Endothelial cell of umbilical vein (primary cell): ENCODE data around the gene GIMAP8. TPM values are rescaled to one million over a fixed set of nuclear protein-coding genes. Genes with fewer than 3 reads are reported as not detected.

ENCODE experiments used
- BruUV-seq: library from RNA; stranded (reverse); fragments of 400-500 nt; replicated peaks from 2 replicates; lab custom pipeline; 2021; lab: Mats Ljungman, UMichigan
- CTCF ChIA-PET: fragments of 300-600, 350-600 bp; sonication (Branson Sonifier 250); formaldehyde crosslinking; loops from one replicate; lab custom pipeline; 2021; ENCODE audit warnings: antibody characterized with exemption, inconsistent platforms; lab: Charles Lee
- POLR2A ChIA-PET: fragments of 300-600, 350-600 bp; sonication (Branson Sonifier 250); formaldehyde crosslinking; loops from one replicate; lab custom pipeline; 2021; ENCODE audit warnings: antibody characterized with exemption, inconsistent platforms; lab: Charles Lee
- DNase-seq: peaks from one replicate; pipeline ENCODE4 v3.0.0-alpha.2; 2011; ENCODE audit warnings: low read depth, low spot score
- FAIRE-seq: peaks from 2 replicates; lab custom pipeline; 2011; peaks lifted over from hg19 to GRCh38; lab: Jason Lieb, UNC
- H2AFZ ChIP-seq: 2 replicates; pipeline ENCODE4 v1.6.0; 2012; ENCODE audit warnings: low read depth, low read length, control low read depth, inconsistent platforms
- H3K27ac ChIP-seq: 2 replicates; pipeline ENCODE4 v1.5.1; 2011; ENCODE audit warnings: low read depth, mild to moderate bottlenecking, control low read depth, low read length, moderate library complexity; ENCODE audit not compliant: insufficient read depth
- H3K27me3 ChIP-seq, 2 experiments: 2 replicates each; pipeline versions ENCODE4 v1.6.0 to v1.6.1; 2011; ENCODE audit warnings: low read length in 2 of 2, mixed read lengths in 1 of 2; ENCODE audit not compliant: control insufficient read depth in 2 of 2, insufficient read depth in 2 of 2
- H3K36me3 ChIP-seq, 2 experiments: 2 replicates in 1 of 2; 3 replicates in 1 of 2; pipeline ENCODE4 v1.5.1; 2011; ENCODE audit warnings: low read length in 2 of 2, mild to moderate bottlenecking in 1 of 2, moderate library complexity in 1 of 2; ENCODE audit not compliant: control insufficient read depth in 2 of 2, insufficient read depth in 2 of 2; ENCODE audit errors: extremely low read depth in 1 of 2
- H3K4me1 ChIP-seq: 3 replicates; pipeline ENCODE4 v1.5.1; 2011; ENCODE audit warnings: mild to moderate bottlenecking, low read length; ENCODE audit not compliant: control insufficient read depth, insufficient read depth; ENCODE audit errors: extremely low read depth
- H3K4me2 ChIP-seq: 2 replicates; pipeline ENCODE4 v1.6.1; 2011; ENCODE audit warnings: low read length, control low read depth, mixed read lengths; ENCODE audit not compliant: insufficient read depth
- H3K4me3 ChIP-seq, 3 experiments: fragments of 200-600 bp in 1 of 3; sonication (generic), shearing (Covaris generic) in 1 of 3; replicated peaks in 1 of 3; 2 replicates each; pipeline ENCODE4 v1.5.1; 2011 to 2016; ENCODE audit warnings: control low read depth in 3 of 3, low read length in 3 of 3, mild to moderate bottlenecking in 2 of 3, inconsistent platforms in 1 of 3, low read depth in 1 of 3, moderate library complexity in 1 of 3; ENCODE audit not compliant: insufficient read depth in 1 of 3
- H3K79me2 ChIP-seq: 2 replicates; pipeline ENCODE4 v1.6.0; 2012; ENCODE audit warnings: low read length, inconsistent platforms; ENCODE audit not compliant: control insufficient read depth, insufficient read depth
- H3K9ac ChIP-seq: replicated peaks from 2 replicates; pipeline ENCODE3; 2011; ENCODE audit warnings: low read length, control low read depth; ENCODE audit not compliant: insufficient read depth; ENCODE audit errors: extremely low read depth
- H3K9me1 ChIP-seq: replicated peaks from 3 replicates; pipeline ENCODE4 v1.6.0; 2011; ENCODE audit warnings: mild to moderate bottlenecking, low read length; ENCODE audit not compliant: control insufficient read depth, insufficient read depth; ENCODE audit errors: extremely low read depth
- H3K9me3 ChIP-seq: replicated peaks from 2 replicates; pipeline ENCODE4 v1.5.1; 2012; ENCODE audit warnings: low read length, inconsistent platforms; ENCODE audit not compliant: control insufficient read depth, insufficient read depth
- H4K20me1 ChIP-seq: replicated peaks from 2 replicates; pipeline ENCODE3; 2011; ENCODE audit warnings: mild to moderate bottlenecking, low read length; ENCODE audit not compliant: control insufficient read depth, insufficient read depth; ENCODE audit errors: extremely low read depth
- CTCF ChIP-seq, 2 donors: IDR thresholded peaks; 1 replicate in 1 of 2; 2 replicates in 1 of 2; pipeline ENCODE4 v1.5.1; 2011; ENCODE audit warnings: low read length in 2 of 2, mild to moderate bottlenecking in 2 of 2, moderate library complexity in 2 of 2, control low read depth in 1 of 2, inconsistent platforms in 1 of 2, low read depth in 1 of 2; ENCODE audit not compliant: insufficient read depth in 1 of 2; ENCODE audit errors: extremely low read depth in 1 of 2
- EZH2 ChIP-seq: IDR thresholded peaks from 2 replicates; pipeline ENCODE4 v1.6.1; 2012; ENCODE audit warnings: borderline replicate concordance, low read depth, mild to moderate bottlenecking, moderate library complexity, low read length, inconsistent platforms; ENCODE audit not compliant: severe bottlenecking
- FOS ChIP-seq: IDR thresholded peaks from 2 replicates; pipeline ENCODE4 v1.6.1; 2011; ENCODE audit warnings: mild to moderate bottlenecking, low read length, moderate library complexity, borderline replicate concordance; ENCODE audit not compliant: insufficient read depth
- GATA2 ChIP-seq: IDR thresholded peaks from 2 replicates; pipeline ENCODE4 v1.7.0; 2011; ENCODE audit warnings: low read depth, mild to moderate bottlenecking, moderate library complexity, mixed read lengths, low read length; ENCODE audit not compliant: insufficient read length, insufficient read depth
- MYC ChIP-seq: IDR thresholded peaks from one replicate; pipeline ENCODE4 v1.6.1; 2011; ENCODE audit warnings: mild to moderate bottlenecking, low read depth, low read length
- POLR2A ChIP-seq: IDR thresholded peaks from 2 replicates; pipeline ENCODE4 v1.6.1; 2012; ENCODE audit warnings: low read depth, mild to moderate bottlenecking, control low read depth, low read length
- POLR2AphosphoS5 ChIP-seq: IDR thresholded peaks from 2 replicates; pipeline ENCODE4 v1.6.1; 2012; ENCODE audit warnings: low read depth, mild to moderate bottlenecking, control low read depth, low read length, moderate library complexity; ENCODE audit not compliant: insufficient read depth
- dilution Hi-C: fragments of 300-500 bp; cut with MboI; formaldehyde crosslinking; loops from one replicate; pipeline ENCODE4 v1.15.0; 2019; ENCODE audit warnings: low sequenced_read_pairs; ENCODE audit not compliant: extremely low pct_ligation_motif_present
- intact Hi-C: fragments of 100-400 bp; cut with micrococcal nuclease; formaldehyde crosslinking; loops from one replicate; pipeline ENCODE4 v1.10.0; 2022
- polyA plus RNA-seq, 4 experiments: library from polyadenylated mRNA; depleted of rRNA in 3 of 4; stranded (reverse) in 3 of 4; unstranded in 1 of 4; fragments of >200 nt; gene quantifications; 2 replicates each; pipeline versions ENCODE4 v1.2.1 to v1.2.3, GENCODE V29; 2011 to 2012; ENCODE audit warnings: missing spikeins in 1 of 4
- total RNA-seq: library from RNA; stranded (reverse); gene quantifications from 2 replicates; pipeline ENCODE4 v1.2.3, GENCODE V29; 2021

Gene GIMAP8
- total and polyA plus RNA-seq, 2 donors (not counting 3 experiments of a cell fraction or from before 2014, with no cell fraction given): 32.2 to 71.8 TPM

DNA sequence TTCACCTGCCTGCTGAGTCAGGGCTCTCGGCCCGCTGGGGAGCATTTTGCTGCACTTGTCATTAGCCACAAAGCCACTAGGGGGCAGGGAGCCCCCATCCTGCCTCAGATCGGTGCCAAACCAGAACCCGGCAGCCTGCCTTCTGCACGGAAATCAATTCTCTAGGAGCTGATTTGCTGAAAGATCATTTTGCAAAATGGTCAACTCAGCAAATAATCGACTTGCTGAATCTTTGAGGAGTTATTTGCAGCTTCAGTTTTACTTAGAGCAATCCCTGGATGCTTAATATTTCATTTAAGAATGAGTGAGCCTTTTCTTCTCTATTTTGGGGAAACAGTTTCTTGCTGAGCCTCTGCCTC is 1.7 kb upstream of the GIMAP8 start:
- Histone ChIP-seq H2AFZ (peak overlapping the region; percentile 28), H3K9me1 (no peaks in the 10 kb centered on the region), H3K27me3 (no peaks in the 10 kb centered on the region), H3K4me3 (no peak overlapping the region), H3K36me3 (peaks cover 0 to under 1% of the 10 kb centered on the region in 2 experiments), H3K27ac (no peak overlapping the region), H3K4me2 (no peak overlapping the region), H4K20me1 (no peaks in the 10 kb centered on the region), H3K4me1 (peaks cover 33% of the 10 kb centered on the region), H3K79me2 (peaks cover 27% of the 10 kb centered on the region), H3K9me3 (no peaks in the 10 kb centered on the region), H3K9ac (no peak overlapping the region)
- CTCF ChIA-PET: interaction anchor here (0.6 to 7.1 kb wide), 57 partner anchors 11 to 540 kb away, joined by 3 to 120 read pairs (median 4); partner anchors contain the start of genes GIMAP1, GIMAP2, GIMAP4 and GIMAP5
- dilution Hi-C loops (no loop called here), intact Hi-C loops (loop anchor here (1.0 kb wide), 4 partner anchors 290 to 429 kb away; no protein-coding TSS in a partner anchor)
- TF ChIP-seq GATA2 (no peak), EZH2 (no peak), POLR2AphosphoS5 (no peak), FOS (no peak), POLR2A (no peak), CTCF (IDR thresholded peaks at IDR 0.05; ENCODE audit: extremely low read depth in 1 of 2, insufficient read depth in 1 of 2, low read depth in 1 of 2, low read length in 2 of 2) (peak; percentile 93 to 96), MYC (no peak)
- POLR2A ChIA-PET: no interaction called here
- FAIRE-seq (peak; percentile 96), DNase-seq (peak; percentile 87)
- BruUV-seq: no TSS peak
